Adipocyte (in vitro differentiated cells): ENCODE data around the gene NT5C3A.
"Not testable (repeated sequence)": the region's sequence is repeated elsewhere in the genome, so short reads cannot be mapped to it uniquely, and the experiment has no call there.

ENCODE experiments used
- DNase-seq: peaks from one replicate; pipeline ENCODE4 v3.0.0-alpha.2; 2015; ENCODE audit warnings: low read depth
- H3K27me3 ChIP-seq: replicated peaks from 2 replicates; pipeline ENCODE4 v1.7.0; 2013; ENCODE audit warnings: mild to moderate bottlenecking, low read length, moderate library complexity; ENCODE audit not compliant: control insufficient read depth, insufficient read depth
- H3K36me3 ChIP-seq: 2 replicates; pipeline ENCODE4 v1.7.0; 2013; ENCODE audit warnings: low read length, mild to moderate bottlenecking, moderate library complexity; ENCODE audit not compliant: control insufficient read depth, insufficient read depth, severe bottlenecking
- H3K4me1 ChIP-seq: 2 replicates; pipeline ENCODE4 v1.7.0; 2013; ENCODE audit warnings: mild to moderate bottlenecking, low read length, moderate library complexity; ENCODE audit not compliant: control insufficient read depth, insufficient read depth
- H3K4me3 ChIP-seq: 2 replicates; pipeline ENCODE4 v1.7.0; 2013; ENCODE audit warnings: mild to moderate bottlenecking, low read length, moderate library complexity
- H3K9ac ChIP-seq: 2 replicates; pipeline ENCODE4 v1.7.0; 2013; ENCODE audit warnings: mild to moderate bottlenecking, low read length, moderate library complexity
- H3K9me3 ChIP-seq: 2 replicates; pipeline ENCODE4 v1.7.0; 2013; ENCODE audit warnings: mild to moderate bottlenecking, low read length, moderate library complexity; ENCODE audit not compliant: control insufficient read depth

The NT5C3A gene

DNA sequence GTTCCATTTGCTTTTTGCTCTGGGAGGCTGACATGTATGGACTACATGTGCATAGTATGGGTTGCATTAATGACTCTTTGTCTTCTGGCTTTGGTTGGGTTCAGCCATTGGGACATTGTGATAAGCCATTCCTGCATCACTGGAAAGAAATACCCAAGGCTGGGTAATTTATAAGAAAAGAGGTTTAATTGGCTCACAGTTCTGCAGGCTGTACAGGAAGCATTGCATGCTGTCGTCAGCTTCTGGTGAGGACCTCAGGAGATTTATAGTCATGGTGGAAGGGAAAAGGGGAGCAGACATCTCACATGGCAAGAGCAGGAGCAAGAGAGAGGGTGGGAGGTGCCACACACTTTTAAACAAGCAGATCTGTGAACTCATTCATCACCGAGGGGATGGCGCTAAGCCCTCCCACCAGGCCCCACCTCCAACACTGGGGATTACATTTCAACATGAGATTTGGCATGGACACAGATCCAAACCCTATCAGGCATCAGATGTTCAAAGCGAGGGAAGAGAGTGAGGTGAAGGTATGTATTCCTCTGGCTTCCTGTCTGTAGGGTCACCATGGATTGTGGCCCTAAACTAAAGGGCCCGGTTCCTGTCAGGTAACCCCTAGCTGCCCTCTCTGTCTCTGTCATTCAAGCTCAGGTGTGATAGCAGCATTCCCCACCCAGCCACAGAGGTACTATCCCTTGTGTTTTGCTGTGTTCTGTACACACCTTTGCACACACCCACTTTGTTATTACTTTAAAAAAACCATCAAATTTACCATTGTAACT lies 95.9 kb downstream of the NT5C3A start:
- not testable (repeated sequence) for H3K27me3 ChIP-seq, H3K9ac ChIP-seq, H3K4me1 ChIP-seq, H3K36me3 ChIP-seq, H3K4me3 ChIP-seq, DNase-seq, H3K9me3 ChIP-seq

DNA sequence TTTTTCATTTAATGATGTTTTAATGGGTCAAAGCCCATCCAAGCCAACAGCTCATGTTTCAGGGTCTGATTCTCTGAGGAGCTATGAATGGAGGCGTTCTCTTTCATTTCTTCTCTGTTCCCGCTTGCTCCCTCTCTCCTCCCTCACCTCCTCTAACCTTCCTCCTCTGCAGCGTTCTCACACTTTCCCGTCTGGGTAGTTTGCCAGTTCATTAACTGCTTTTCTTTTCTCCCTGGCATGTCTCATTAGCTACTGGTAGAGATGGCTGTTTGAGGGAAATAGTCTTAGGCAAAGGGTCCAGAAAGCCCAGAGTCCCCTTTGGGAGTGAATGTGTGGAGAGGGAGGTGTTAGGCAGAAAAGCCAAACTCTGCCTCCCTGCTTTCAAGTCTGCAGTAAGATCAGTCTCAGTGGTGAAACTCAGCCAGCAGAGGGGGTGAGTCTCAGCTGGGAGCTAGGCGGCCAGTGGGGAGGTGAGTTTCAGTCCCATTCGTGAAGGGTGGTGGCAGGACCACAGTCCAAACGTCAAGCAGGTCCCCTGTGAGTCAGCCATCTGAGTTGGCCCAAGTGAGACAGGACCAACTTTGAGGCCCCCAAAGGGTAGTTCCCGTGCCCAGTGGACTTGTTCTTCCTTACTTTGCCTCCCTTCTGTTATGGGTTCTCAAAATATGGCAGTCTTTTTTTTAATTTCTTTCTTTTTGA lies 98.0 kb downstream of the NT5C3A start:
- not testable (repeated sequence) for H3K9me3 ChIP-seq, H3K36me3 ChIP-seq, H3K27me3 ChIP-seq, H3K4me3 ChIP-seq, DNase-seq, H3K4me1 ChIP-seq, H3K9ac ChIP-seq
